ENCODE results near the gene CCDC197.

DNA sequence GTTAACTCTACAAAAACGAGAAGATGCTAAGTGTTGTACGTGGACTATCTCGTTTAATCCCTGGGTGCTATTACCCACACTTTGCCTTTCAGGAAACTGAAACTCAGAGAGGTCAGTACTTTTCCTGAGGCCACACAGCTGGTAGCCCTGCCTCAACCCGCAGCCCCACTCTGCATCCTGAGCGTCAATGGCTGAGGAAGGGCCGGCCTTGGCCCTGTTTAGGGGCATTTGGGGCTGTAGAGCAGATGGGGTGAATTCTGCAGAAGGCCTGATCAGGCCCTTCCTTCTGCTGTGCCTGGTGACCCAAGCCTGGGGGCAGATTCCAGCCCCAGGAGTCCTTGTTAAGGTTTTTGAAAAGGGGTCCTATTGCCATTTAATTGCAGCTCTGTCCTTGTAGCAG, 3.7 kb upstream of the CCDC197 start:
- TF ChIP-seq, protein P1, sequence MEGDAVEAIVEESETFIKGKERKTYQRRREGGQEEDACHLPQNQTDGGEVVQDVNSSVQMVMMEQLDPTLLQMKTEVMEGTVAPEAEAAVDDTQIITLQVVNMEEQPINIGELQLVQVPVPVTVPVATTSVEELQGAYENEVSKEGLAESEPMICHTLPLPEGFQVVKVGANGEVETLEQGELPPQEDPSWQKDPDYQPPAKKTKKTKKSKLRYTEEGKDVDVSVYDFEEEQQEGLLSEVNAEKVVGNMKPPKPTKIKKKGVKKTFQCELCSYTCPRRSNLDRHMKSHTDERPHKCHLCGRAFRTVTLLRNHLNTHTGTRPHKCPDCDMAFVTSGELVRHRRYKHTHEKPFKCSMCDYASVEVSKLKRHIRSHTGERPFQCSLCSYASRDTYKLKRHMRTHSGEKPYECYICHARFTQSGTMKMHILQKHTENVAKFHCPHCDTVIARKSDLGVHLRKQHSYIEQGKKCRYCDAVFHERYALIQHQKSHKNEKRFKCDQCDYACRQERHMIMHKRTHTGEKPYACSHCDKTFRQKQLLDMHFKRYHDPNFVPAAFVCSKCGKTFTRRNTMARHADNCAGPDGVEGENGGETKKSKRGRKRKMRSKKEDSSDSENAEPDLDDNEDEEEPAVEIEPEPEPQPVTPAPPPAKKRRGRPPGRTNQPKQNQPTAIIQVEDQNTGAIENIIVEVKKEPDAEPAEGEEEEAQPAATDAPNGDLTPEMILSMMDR (IDR thresholded peaks at IDR 0.05), result no peak
- TF ChIP-seq POLR2AphosphoS5 (IDR thresholded peaks at IDR 0.05), result no peak

Measured in breast epithelium (tissue), 3 donors.